Heart left ventricle (tissue), 16 donors: ENCODE measurements around the gene TICAM2. TPM values are rescaled to one million over a fixed set of nuclear protein-coding genes. Genes with fewer than 3 reads are reported as not detected.

Experiments
- ATAC-seq, 4 donors: fragments of 200-7000 bp; cut with Tn5 transposase; one replicate each; pipeline ENCODE4 v1.9.1; 2020 to 2022; ENCODE audit warnings: moderate library complexity in 4 of 4, mild to moderate bottlenecking in 3 of 4, moderate number of reproducible peaks in 1 of 4
- DNase-seq, 5 donors: peaks; one replicate each; pipeline ENCODE4 v3.0.0-alpha.2; 2020
- H3K27ac ChIP-seq, 12 donors: fragments of 200-600 bp; sonication (generic) in 4 of 12; one replicate each; pipeline versions ENCODE4 v1.5.0 to v1.8.0; 2016 to 2022; ENCODE audit warnings: mild to moderate bottlenecking in 2 of 12
- H3K27me3 ChIP-seq, 9 donors: fragments of 200-600 bp; sonication (generic) in 2 of 9; one replicate each; pipeline versions ENCODE4 v1.5.1 to v1.8.0; 2016 to 2022; ENCODE audit warnings: mild to moderate bottlenecking in 3 of 9
- H3K36me3 ChIP-seq, 9 donors: fragments of 200-600 bp; sonication (generic) in 2 of 9; one replicate each; pipeline versions ENCODE4 v1.5.0 to v1.8.0; 2018 to 2022; ENCODE audit warnings: mild to moderate bottlenecking in 2 of 9
- H3K4me1 ChIP-seq, 12 donors: fragments of 200-600 bp; sonication (generic) in 4 of 12; one replicate each; pipeline versions ENCODE4 v1.5.0 to v1.8.0; 2016 to 2022; ENCODE audit warnings: mild to moderate bottlenecking in 3 of 12
- H3K4me3 ChIP-seq, 12 donors: fragments of 200-600 bp; sonication (generic) in 4 of 12; one replicate each; pipeline versions ENCODE4 v1.5.0 to v1.8.0; 2017 to 2022; ENCODE audit warnings: mild to moderate bottlenecking in 9 of 12, moderate library complexity in 4 of 12
- H3K9me3 ChIP-seq, 12 donors: fragments of 200-600 bp; sonication (generic) in 4 of 12; one replicate each; pipeline versions ENCODE4 v1.5.0 to v1.8.0; 2016 to 2022; ENCODE audit warnings: mild to moderate bottlenecking in 1 of 12
- POLR2A ChIP-seq, 2 donors: fragments of 450-650 bp; IDR thresholded peaks; one replicate each; pipeline ENCODE4 v1.6.1; 2017; ENCODE audit warnings: antibody characterized with exemption in 2 of 2, mild to moderate bottlenecking in 2 of 2, moderate library complexity in 2 of 2
- WGBS, 4 donors: extraction: QIAGEN DNeasy Blood & Tissue Kit in 2 of 4; methylation state at CpG; one replicate each; pipeline versions ENCODE4 v1.1.5 to v1.1.7; 2013 to 2018; 5-methylcytosine and 5-hydroxymethylcytosine counted together
- intact Hi-C, 10 donors: fragments of 100-400 bp; cut with DNase I; formaldehyde crosslinking; loops; one replicate each; pipeline versions ENCODE4 v1.11.1 to v1.14.2; 2022
- polyA plus RNA-seq, 2 donors: library from polyadenylated mRNA; stranded (reverse); fragments of 200-250 nt; gene quantifications; one replicate each; pipeline ENCODE4 v1.2.3, GENCODE V29; 2013
- total RNA-seq, 9 donors: library from RNA; depleted of rRNA in 2 of 9; stranded (reverse); fragments of >200 nt in 2 of 9; fragmentation: NEBNext Ultra II Directional in 3 of 9; extraction: Animal tissue kit (Norgen Biotek cat#: 25700) in 3 of 9; gene quantifications; one replicate each; pipeline versions ENCODE4 v1.1.0 to v1.2.4, GENCODE V29; 2016 to 2023
- TF ChIP-seq, protein P1 (sequence below), 12 donors: fragments of 200-600 bp; sonication (generic) in 4 of 12; IDR thresholded peaks; one replicate each; pipeline versions ENCODE4 v1.5.0 to v1.8.0; 2018 to 2022; ENCODE audit warnings: antibody characterized with exemption in 12 of 12, mild to moderate bottlenecking in 5 of 12
- donor health status: ischemic (EF 13 %, LVEDD 7.1; RV severe dilation, severe dysfunction).
- donor health status: healthy with polysubstance abuse.
- donor health status: DM: no; HTN: yes; CAD: no.
- donor health status: DM: no; HTN: no; CAD: no.
- donor health status: ischemic (EF 25% LVEDD 6.9; RV normal size, moderate dysfunction).
- donor health status: ischemic (EF 25% LVEDD 5.7; RV mildly dilated, moderate dysfunction).
- donor health status: healthy.
- donor health status: DM: yes; HTN: yes; CAD: no.
- donor health status: ischemic (EF 35%, LVEDD 5.7; RV mildly dilated, moderate dysfunction).
- donor health status: nonischemic (EF 11% LVEDD 7.7; RV severe dilation, severe dysfunction).
- donor health status: DM: yes; HTN: yes; CAD: no.
- donor health status: PGD.
- donor health status: ischemic (EF 29% LVEDD 5.4; RV normal size, mild dysfunction).
- donor health status: nonischemic (EF 23%, LVEDD 6.1; RV moderate dilation, normal function).

The TICAM2 gene
- total and polyA plus RNA-seq, 11 donors, result 0.75 to 4.1 (median 1.9) TPM

DNA sequence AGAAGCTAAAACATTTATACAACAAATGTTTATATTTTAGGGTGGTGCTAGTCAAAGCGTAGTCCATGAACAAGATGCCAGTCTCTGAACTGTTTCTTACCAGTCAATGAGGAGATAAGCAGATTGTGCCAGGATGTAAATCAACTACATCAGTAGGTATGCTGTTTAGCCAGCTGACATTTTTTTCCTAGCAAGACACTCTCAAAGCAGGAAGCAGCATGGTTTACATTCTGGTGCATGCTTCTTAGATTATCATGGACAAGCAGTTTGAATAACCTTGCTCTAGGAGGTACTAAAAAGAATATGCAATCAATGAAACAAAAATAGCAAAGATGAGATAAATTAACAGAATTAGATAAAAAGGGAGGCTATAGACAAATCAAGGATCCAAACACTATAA is 17.0 kb downstream of the TICAM2 start:
- intact Hi-C loops, result loop anchor here in 9 of 10 donors (2.0 to 10.0 kb wide), 5 partner anchors 208 to 490 kb away; no protein-coding TSS in a partner anchor
- ATAC-seq, result no peak
- no peaks in the 10 kb centered on the region for H3K9me3 ChIP-seq
- no peak for DNase-seq
- TF ChIP-seq, protein P1, sequence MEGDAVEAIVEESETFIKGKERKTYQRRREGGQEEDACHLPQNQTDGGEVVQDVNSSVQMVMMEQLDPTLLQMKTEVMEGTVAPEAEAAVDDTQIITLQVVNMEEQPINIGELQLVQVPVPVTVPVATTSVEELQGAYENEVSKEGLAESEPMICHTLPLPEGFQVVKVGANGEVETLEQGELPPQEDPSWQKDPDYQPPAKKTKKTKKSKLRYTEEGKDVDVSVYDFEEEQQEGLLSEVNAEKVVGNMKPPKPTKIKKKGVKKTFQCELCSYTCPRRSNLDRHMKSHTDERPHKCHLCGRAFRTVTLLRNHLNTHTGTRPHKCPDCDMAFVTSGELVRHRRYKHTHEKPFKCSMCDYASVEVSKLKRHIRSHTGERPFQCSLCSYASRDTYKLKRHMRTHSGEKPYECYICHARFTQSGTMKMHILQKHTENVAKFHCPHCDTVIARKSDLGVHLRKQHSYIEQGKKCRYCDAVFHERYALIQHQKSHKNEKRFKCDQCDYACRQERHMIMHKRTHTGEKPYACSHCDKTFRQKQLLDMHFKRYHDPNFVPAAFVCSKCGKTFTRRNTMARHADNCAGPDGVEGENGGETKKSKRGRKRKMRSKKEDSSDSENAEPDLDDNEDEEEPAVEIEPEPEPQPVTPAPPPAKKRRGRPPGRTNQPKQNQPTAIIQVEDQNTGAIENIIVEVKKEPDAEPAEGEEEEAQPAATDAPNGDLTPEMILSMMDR (IDR thresholded peaks at IDR 0.05), result no peak
- no peak for TF ChIP-seq POLR2A (IDR thresholded peaks at IDR 0.05)
- H3K27me3 ChIP-seq, result no peaks in the 10 kb centered on the region
- peaks cover 0 to 9% (median 7%) of the 10 kb centered on the region in 9 donors for H3K36me3 ChIP-seq
- H3K27ac ChIP-seq, result no peak overlapping the region
- 95 to 100% (median 97%) methylated on average over 1 of the region's 1 CpG for whole genome bisulfite sequencing, 4 donors
- H3K4me1 ChIP-seq, result peaks cover 0 to 28% (median 5%) of the 10 kb centered on the region in 12 donors
- H3K4me3 ChIP-seq, result no peak overlapping the region

GRCh38 chr5:115584501-115584900 is 17.8 kb downstream of the TICAM2 start:
- Histone ChIP-seq H3K27ac (no peak overlapping the region), H3K27me3 (no peaks in the 10 kb centered on the region), H3K9me3 (no peaks in the 10 kb centered on the region), H3K4me1 (peaks cover 0 to 28% (median 3%) of the 10 kb centered on the region in 12 donors), H3K4me3 (no peak overlapping the region), H3K36me3 (peaks cover 0 to 13% (median 9%) of the 10 kb centered on the region in 9 donors)
- WGBS, 4 donors, result 87 to 97% (median 94%) methylated on average over 1 of the region's 1 CpG
- intact Hi-C loops, result loop anchor here in 2 of 10 donors (2.0 to 10.0 kb wide), 2 partner anchors 274 to 490 kb away; no protein-coding TSS in a partner anchor
- TF ChIP-seq, protein P1 (IDR thresholded peaks at IDR 0.05), result no peak
- no peak for TF ChIP-seq POLR2A (IDR thresholded peaks at IDR 0.05)
- ATAC-seq (no peak), DNase-seq (no peak)

DNA sequence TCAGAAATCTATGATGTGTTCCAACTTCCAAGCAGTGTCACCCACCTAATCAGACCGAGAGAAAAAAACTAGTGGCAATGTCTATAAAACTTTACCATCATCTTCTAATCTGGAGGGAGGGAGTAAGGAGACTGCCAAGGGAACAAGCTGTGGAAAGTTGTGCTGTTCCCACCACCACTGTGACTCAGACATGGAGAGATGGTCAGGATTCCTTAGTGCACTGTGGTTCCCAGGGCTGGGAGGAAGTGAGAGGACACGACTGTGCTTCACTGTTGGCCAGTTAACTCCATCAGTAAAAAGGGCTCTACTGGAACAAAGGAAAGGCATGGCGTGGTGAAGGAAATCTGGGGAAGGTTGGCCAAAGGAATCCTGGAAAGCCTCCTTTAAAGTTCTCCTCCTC is 18.8 kb downstream of the TICAM2 start:
- Histone ChIP-seq H3K27ac (no peak overlapping the region), H3K4me1 (peaks cover 0 to 19% (median 0%) of the 10 kb centered on the region in 12 donors), H3K27me3 (no peaks in the 10 kb centered on the region), H3K4me3 (no peak overlapping the region), H3K9me3 (no peaks in the 10 kb centered on the region), H3K36me3 (peaks cover 0 to 13% (median 9%) of the 10 kb centered on the region in 9 donors)
- TF ChIP-seq POLR2A (IDR thresholded peaks at IDR 0.05), result no peak
- TF ChIP-seq, protein P1 (IDR thresholded peaks at IDR 0.05), result no peak
- intact Hi-C loops, result loop anchor here in 1 of 10 donors (10.0 kb wide), 1 partner anchor 489 kb away; no protein-coding TSS in a partner anchor
- peak in 1 of 5 donors; percentile 30 for DNase-seq
- 39 to 74% (median 62%) methylated on average over 3 of the region's 3 CpGs for WGBS, 4 donors
- ATAC-seq, result peak in 2 of 4 donors; percentile 55 to 68

DNA sequence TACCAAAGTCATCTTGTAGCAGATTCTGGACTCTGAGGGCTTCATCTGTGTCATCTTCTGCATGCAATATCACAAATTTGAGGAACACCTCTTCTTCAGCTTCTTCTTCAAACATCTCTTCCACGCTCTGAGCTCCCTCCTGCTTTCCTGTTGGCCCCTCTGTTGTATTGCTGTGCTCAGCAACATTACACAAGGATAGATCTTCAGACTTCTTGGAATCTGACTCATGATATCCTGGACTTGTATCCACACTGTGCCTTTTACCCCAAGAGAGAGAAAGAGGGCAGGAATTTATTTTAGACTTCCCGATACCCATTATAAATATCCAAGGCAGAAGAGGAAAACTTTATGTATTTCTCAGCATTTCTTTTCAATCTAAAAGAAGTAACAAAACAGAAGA is 21.3 kb downstream of the TICAM2 start:
- 92 to 98% (median 97%) methylated on average over 2 of the region's 2 CpGs for WGBS, 4 donors
- H3K4me1 ChIP-seq, result peaks cover 0 to 13% (median 0%) of the 10 kb centered on the region in 12 donors
- H3K36me3 ChIP-seq, result peaks cover 0 to 13% (median 9%) of the 10 kb centered on the region in 9 donors
- H3K27me3 ChIP-seq, result no peaks in the 10 kb centered on the region
- intact Hi-C loops, result loop anchor here in 1 of 10 donors (10.0 kb wide), 1 partner anchor 486 kb away; no protein-coding TSS in a partner anchor
- no peak overlapping the region for H3K4me3 ChIP-seq
- H3K27ac ChIP-seq, result no peak overlapping the region
- TF ChIP-seq, protein P1 (IDR thresholded peaks at IDR 0.05), result no peak
- no peak for TF ChIP-seq POLR2A (IDR thresholded peaks at IDR 0.05)
- no peak for DNase-seq
- ATAC-seq, result no peak
- H3K9me3 ChIP-seq, result peaks cover 0 to 4% (median 0%) of the 10 kb centered on the region in 12 donors
